Endothelial cell of umbilical vein (primary cell): Measurements from ENCODE around the gene ZBTB32.

Source experiments
- CTCF ChIP-seq, 2 donors: IDR thresholded peaks; 1 replicate in 1 of 2; 2 replicates in 1 of 2; pipeline ENCODE4 v1.5.1; 2011; ENCODE audit warnings: low read length in 2 of 2, mild to moderate bottlenecking in 2 of 2, moderate library complexity in 2 of 2, control low read depth in 1 of 2, inconsistent platforms in 1 of 2, low read depth in 1 of 2; ENCODE audit not compliant: insufficient read depth in 1 of 2; ENCODE audit errors: extremely low read depth in 1 of 2
- EZH2 ChIP-seq: IDR thresholded peaks from 2 replicates; pipeline ENCODE4 v1.6.1; 2012; ENCODE audit warnings: borderline replicate concordance, low read depth, mild to moderate bottlenecking, moderate library complexity, low read length, inconsistent platforms; ENCODE audit not compliant: severe bottlenecking

DNA sequence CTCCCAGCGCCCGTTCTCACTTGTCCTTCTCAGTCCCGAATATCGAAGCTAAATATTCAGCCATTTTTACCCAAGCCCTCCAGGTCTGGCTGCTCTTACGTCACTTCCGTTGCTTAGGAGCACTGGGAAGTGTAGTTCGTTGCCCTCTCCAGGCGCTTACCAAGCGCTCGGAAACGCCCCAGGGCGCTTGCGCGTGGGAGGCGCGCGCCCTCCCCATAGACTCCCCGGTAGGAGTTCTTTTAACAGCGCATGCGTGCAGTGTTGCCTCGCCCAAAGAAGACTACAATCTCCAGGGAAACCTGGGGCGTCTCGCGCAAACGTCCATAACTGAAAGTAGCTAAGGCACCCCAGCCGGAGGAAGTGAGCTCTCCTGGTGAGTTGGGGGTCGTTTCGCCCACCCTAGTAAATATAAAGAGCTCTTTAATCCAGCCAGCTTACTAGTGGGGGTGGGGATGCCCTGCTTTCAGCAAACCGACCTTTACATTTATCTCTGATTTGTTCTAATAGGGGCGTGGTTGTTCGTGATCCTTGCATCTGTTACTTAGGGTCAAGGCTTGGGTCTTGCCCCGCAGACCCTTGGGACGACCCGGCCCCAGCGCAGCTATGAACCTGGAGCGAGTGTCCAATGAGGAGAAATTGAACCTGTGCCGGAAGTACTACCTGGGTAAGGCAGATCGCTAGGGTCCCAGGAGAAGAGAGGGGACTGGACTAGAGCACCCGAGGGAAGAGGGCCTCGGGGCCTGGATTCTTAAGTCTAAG is 41.1 kb downstream of the ZBTB32 start, which contains the start of the genes PSENEN and U2AF1L4:
- TF ChIP-seq CTCF (IDR thresholded peaks at IDR 0.05; ENCODE audit: extremely low read depth in 1 of 2, insufficient read depth in 1 of 2, low read depth in 1 of 2, low read length in 2 of 2) (no peak), EZH2 (no peak)
